Panc1 (cell line): ENCODE measurements around the gene IGF1R. TPM values are rescaled to one million over a fixed set of nuclear protein-coding genes. Genes with fewer than 3 reads are reported as not detected.

Experiments used
- ATAC-seq: fragments of 200-7000 bp; cut with Tn5 transposase; 2 replicates; pipeline ENCODE4 v1.9.1; 2020; ENCODE audit warnings: mild to moderate bottlenecking, moderate library complexity
- BruUV-seq: library from RNA; stranded (reverse); fragments of 400-500 nt; replicated peaks from 2 replicates; lab custom pipeline; 2021; lab: Mats Ljungman, UMichigan
- CTCF ChIA-PET: fragments of 300-600 bp; sonication (Branson Sonifier 250); formaldehyde crosslinking; loops from one replicate; lab custom pipeline; 2022; ENCODE audit warnings: antibody characterized with exemption; lab: Charles Lee
- POLR2A ChIA-PET: fragments of 300-600 bp; sonication (Branson Sonifier 250); formaldehyde crosslinking; loops from one replicate; lab custom pipeline; 2022; ENCODE audit warnings: antibody characterized with exemption; lab: Charles Lee
- DNase-seq: peaks from one replicate; pipeline ENCODE4 v3.0.0-alpha.2; 2010; ENCODE audit warnings: low read depth, low spot score
- H3K27ac ChIP-seq: 2 replicates; pipeline ENCODE4 v1.5.1; 2011; ENCODE audit warnings: mild to moderate bottlenecking, low read length, inconsistent platforms
- H3K27me3 ChIP-seq: fragments of 200-500 bp; sonication (Bioruptor generic); 2 replicates; pipeline ENCODE4 v1.6.0; 2014; ENCODE audit warnings: low read length, inconsistent platforms; ENCODE audit not compliant: control insufficient read depth, insufficient read depth
- H3K36me3 ChIP-seq: fragments of 200-500 bp; sonication (Bioruptor generic); 2 replicates; pipeline ENCODE4 v1.5.1; 2014; ENCODE audit warnings: inconsistent platforms, mild to moderate bottlenecking, low read length, moderate library complexity; ENCODE audit not compliant: control insufficient read depth, insufficient read depth
- H3K4me1 ChIP-seq: 2 replicates; pipeline ENCODE4 v1.5.1; 2011; ENCODE audit warnings: inconsistent platforms, mild to moderate bottlenecking, low read length, moderate library complexity; ENCODE audit not compliant: control insufficient read depth, insufficient read depth
- H3K4me3 ChIP-seq, 2 experiments: 2 replicates each; pipeline ENCODE4 v1.5.1; 2011 to 2012; ENCODE audit warnings: low read depth in 2 of 2, low read length in 2 of 2, mild to moderate bottlenecking in 2 of 2, inconsistent platforms in 1 of 2, moderate library complexity in 1 of 2
- H3K9me3 ChIP-seq: fragments of 200-500 bp; sonication (Bioruptor generic); 2 replicates; pipeline ENCODE4 v1.5.1; 2014; ENCODE audit warnings: low read depth, mild to moderate bottlenecking, inconsistent platforms, low read length, moderate library complexity; ENCODE audit not compliant: control insufficient read depth, insufficient read depth
- CTCF ChIP-seq: fragments of 450-650 bp; IDR thresholded peaks from 2 replicates; pipeline ENCODE4 v1.5.1; 2017; ENCODE audit warnings: mild to moderate bottlenecking
- POLR2AphosphoS5 ChIP-seq: IDR thresholded peaks from 2 replicates; pipeline ENCODE4 v1.6.1; 2012; ENCODE audit warnings: mild to moderate bottlenecking, low read depth, low read length, moderate library complexity
- REST ChIP-seq, 2 experiments: IDR thresholded peaks; 2 replicates each; pipeline ENCODE4 v1.6.1; 2011 to 2012; ENCODE audit warnings: low read depth in 2 of 2, control low read depth in 1 of 2, low read length in 1 of 2, mild to moderate bottlenecking in 1 of 2, moderate library complexity in 1 of 2; ENCODE audit not compliant: insufficient read depth in 1 of 2
- SIN3A ChIP-seq: IDR thresholded peaks from 2 replicates; pipeline ENCODE4 v1.6.1; 2012; ENCODE audit warnings: low read depth, mild to moderate bottlenecking, low read length, moderate library complexity, borderline replicate concordance; ENCODE audit not compliant: insufficient read depth
- TCF7L2 ChIP-seq: IDR thresholded peaks from 2 replicates; pipeline ENCODE4 v1.6.1; 2011; ENCODE audit warnings: mild to moderate bottlenecking, low read depth, low read length, inconsistent platforms
- in situ Hi-C: cut with HindIII; loops from 2 replicates; pipeline ENCODE4 v1.10.0; 2016; ENCODE audit warnings: low sequenced_read_pairs, low pct_unique_long_range_greater_than_20kb
- intact Hi-C: fragments of 100-400 bp; cut with micrococcal nuclease; formaldehyde crosslinking; loops from one replicate; pipeline ENCODE4 v1.10.0; 2022; ENCODE audit not compliant: unreplicated experiment
- total RNA-seq: library from RNA; stranded (reverse); gene quantifications from one replicate; pipeline ENCODE4 v1.2.1, GENCODE V29; 2021; ENCODE audit not compliant: unreplicated experiment

Gene IGF1R
- total RNA-seq, 1 experiment from 2014 or later = 77.1 TPM

GRCh38 chr15:98844261-98844660 is 195.9 kb downstream of the IGF1R start:
- intact Hi-C loops = no loop called here
- DNase-seq (no peak), ATAC-seq (no peak)
- BruUV-seq = no TSS peak
- no peaks in the 10 kb centered on the region for H3K27me3 ChIP-seq
- H3K9me3 ChIP-seq = no peaks in the 10 kb centered on the region
- no peak overlapping the region for H3K4me3 ChIP-seq
- H3K36me3 ChIP-seq = no peaks in the 10 kb centered on the region
- peak overlapping the region; percentile 46; the same call in 1 of the 2 replicates for H3K27ac ChIP-seq
- in situ Hi-C loops = no loop called here
- ChIA-PET POLR2A (interaction anchor here (0.5 kb wide), 1 partner anchor 215 kb away, joined by 10 read pairs; no protein-coding TSS in a partner anchor), CTCF (no interaction called here)
- TF ChIP-seq POLR2AphosphoS5 (no peak), CTCF (no peak), REST (IDR thresholded peaks at IDR 0.05; ENCODE audit: insufficient read depth in 1 of 2, low read depth in 2 of 2, low read length in 1 of 2) (no peak), TCF7L2 (no peak), SIN3A (no peak)
- H3K4me1 ChIP-seq = peaks cover 62% of the 10 kb centered on the region

- no peaks in the 10 kb centered on the region for H3K36me3 ChIP-seq
- in situ Hi-C loops = no loop called here
- TF ChIP-seq REST (IDR thresholded peaks at IDR 0.05; ENCODE audit: insufficient read depth in 1 of 2, low read depth in 2 of 2, low read length in 1 of 2) = no peak
- TF ChIP-seq SIN3A = no peak
- TF ChIP-seq CTCF = no peak
- no peak for TF ChIP-seq POLR2AphosphoS5
- no peak for TF ChIP-seq TCF7L2
- peak overlapping the region; percentile 58 for H3K27ac ChIP-seq
- no peak overlapping the region for H3K4me3 ChIP-seq
- BruUV-seq = no TSS peak
- CTCF ChIA-PET = no interaction called here
- POLR2A ChIA-PET = no interaction called here
- no peaks in the 10 kb centered on the region for H3K27me3 ChIP-seq
- H3K9me3 ChIP-seq = no peaks in the 10 kb centered on the region
- peak; percentile 35; the same call in 1 of the 2 replicates for ATAC-seq
- DNase-seq = no peak
- intact Hi-C loops = no loop called here
- H3K4me1 ChIP-seq = peaks cover 72% of the 10 kb centered on the region
These were observed 197.0 kb downstream of the IGF1R start for GRCh38 chr15:98845138-98845884.
